Right atrium auricular region (tissue), 2 donors: ENCODE measurements around the gene DLEC1. TPM values are rescaled to one million over a fixed set of nuclear protein-coding genes. Genes with fewer than 3 reads are reported as not detected.

Experiments
- DNase-seq: peaks from one replicate; pipeline ENCODE4 v3.0.0-alpha.2; 2019; ENCODE audit warnings: low spot score
- H3K27ac ChIP-seq, 2 donors: fragments of 200-600 bp; sonication (generic); 1 replicate in 1 of 2; 2 replicates in 1 of 2; pipeline ENCODE4 v1.5.1; 2016 to 2019
- H3K27me3 ChIP-seq, 2 donors: fragments of 200-600 bp; sonication (generic); one replicate each; pipeline versions ENCODE4 v1.5.1 to v1.6.0; 2017 to 2019
- H3K36me3 ChIP-seq: fragments of 200-600 bp; sonication (generic); one replicate; pipeline ENCODE4 v1.5.1; 2016
- H3K4me1 ChIP-seq, 2 donors: fragments of 200-600 bp; sonication (generic); one replicate each; pipeline versions ENCODE4 v1.5.1 to v1.6.0; 2017 to 2019
- H3K4me3 ChIP-seq, 2 donors: fragments of 200-600 bp; sonication (generic); 1 replicate in 1 of 2; 2 replicates in 1 of 2; pipeline ENCODE4 v1.5.1; 2017 to 2019; ENCODE audit warnings: mild to moderate bottlenecking in 1 of 2, moderate library complexity in 1 of 2
- H3K9me3 ChIP-seq, 2 donors: fragments of 200-600 bp; sonication (generic); one replicate each; pipeline ENCODE4 v1.5.1; 2019
- total RNA-seq, 2 donors: library from RNA; depleted of rRNA; stranded (reverse); fragments of >200 nt; gene quantifications; one replicate each; pipeline ENCODE4 v1.1.0, GENCODE V29; 2016
- TF ChIP-seq, protein P1 (sequence below), 2 donors: fragments of 200-600 bp; sonication (generic); IDR thresholded peaks; one replicate each; pipeline ENCODE4 v1.5.1; 2019; ENCODE audit warnings: antibody characterized with exemption in 2 of 2

The DLEC1 gene
- total RNA-seq, 2 donors from 2014 or later = 0.22 to 0.35 TPM

GRCh38 chr3:38021196-38021595 is 17.8 kb upstream of the DLEC1 start:
- TF ChIP-seq, protein P1, sequence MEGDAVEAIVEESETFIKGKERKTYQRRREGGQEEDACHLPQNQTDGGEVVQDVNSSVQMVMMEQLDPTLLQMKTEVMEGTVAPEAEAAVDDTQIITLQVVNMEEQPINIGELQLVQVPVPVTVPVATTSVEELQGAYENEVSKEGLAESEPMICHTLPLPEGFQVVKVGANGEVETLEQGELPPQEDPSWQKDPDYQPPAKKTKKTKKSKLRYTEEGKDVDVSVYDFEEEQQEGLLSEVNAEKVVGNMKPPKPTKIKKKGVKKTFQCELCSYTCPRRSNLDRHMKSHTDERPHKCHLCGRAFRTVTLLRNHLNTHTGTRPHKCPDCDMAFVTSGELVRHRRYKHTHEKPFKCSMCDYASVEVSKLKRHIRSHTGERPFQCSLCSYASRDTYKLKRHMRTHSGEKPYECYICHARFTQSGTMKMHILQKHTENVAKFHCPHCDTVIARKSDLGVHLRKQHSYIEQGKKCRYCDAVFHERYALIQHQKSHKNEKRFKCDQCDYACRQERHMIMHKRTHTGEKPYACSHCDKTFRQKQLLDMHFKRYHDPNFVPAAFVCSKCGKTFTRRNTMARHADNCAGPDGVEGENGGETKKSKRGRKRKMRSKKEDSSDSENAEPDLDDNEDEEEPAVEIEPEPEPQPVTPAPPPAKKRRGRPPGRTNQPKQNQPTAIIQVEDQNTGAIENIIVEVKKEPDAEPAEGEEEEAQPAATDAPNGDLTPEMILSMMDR (IDR thresholded peaks at IDR 0.05) = no peak
- Histone ChIP-seq H3K9me3 (no peaks in the 10 kb centered on the region), H3K4me1 (peaks cover 0 to 26% of the 10 kb centered on the region in 2 donors), H3K4me3 (no peak overlapping the region), H3K27ac (no peak overlapping the region), H3K27me3 (no peaks in the 10 kb centered on the region), H3K36me3 (peaks cover 28% of the 10 kb centered on the region)
- DNase-seq = no peak

GRCh38 chr3:38022301-38022700 is 16.7 kb upstream of the DLEC1 start:
- DNase-seq = no peak
- H3K27ac ChIP-seq = no peak overlapping the region
- H3K4me3 ChIP-seq = no peak overlapping the region
- peaks cover 16% of the 10 kb centered on the region for H3K36me3 ChIP-seq
- H3K9me3 ChIP-seq = no peaks in the 10 kb centered on the region
- peaks cover 0 to 26% of the 10 kb centered on the region in 2 donors for H3K4me1 ChIP-seq
- TF ChIP-seq, protein P1 (IDR thresholded peaks at IDR 0.05) = no peak
- no peaks in the 10 kb centered on the region for H3K27me3 ChIP-seq

GRCh38 chr3:38022896-38023709 is 15.9 kb upstream of the DLEC1 start:
- H3K4me3 ChIP-seq = no peak overlapping the region
- H3K27me3 ChIP-seq = no peaks in the 10 kb centered on the region
- H3K4me1 ChIP-seq = peaks cover 0 to 26% of the 10 kb centered on the region in 2 donors
- no peak for DNase-seq
- no peaks in the 10 kb centered on the region for H3K9me3 ChIP-seq
- peak overlapping the region; percentile 92 to 95 for H3K27ac ChIP-seq
- TF ChIP-seq, protein P1 (IDR thresholded peaks at IDR 0.05) = no peak
- H3K36me3 ChIP-seq = peaks cover 13% of the 10 kb centered on the region

DNA sequence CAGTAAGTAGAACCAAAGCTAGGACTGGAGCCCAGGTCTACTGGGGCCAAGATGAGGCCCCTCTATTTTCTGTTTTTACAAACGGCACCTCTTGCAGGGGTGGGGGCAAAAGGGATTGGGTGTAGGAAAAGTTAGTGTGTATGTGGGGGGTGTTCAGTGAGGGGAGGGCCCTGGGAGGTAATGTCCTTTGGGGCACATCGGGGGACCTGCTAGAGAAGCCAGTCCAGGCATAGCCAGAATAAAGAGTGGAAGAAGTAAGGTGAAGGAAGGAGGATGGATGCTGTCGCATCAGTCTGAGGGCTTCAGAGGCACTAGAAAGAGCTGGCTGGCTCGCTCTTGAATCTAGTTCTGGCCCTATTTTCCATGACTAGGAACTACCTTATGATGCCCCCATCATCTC is 12.2 kb upstream of the DLEC1 start:
- H3K4me1 ChIP-seq = peaks cover 0 to 53% of the 10 kb centered on the region in 2 donors
- TF ChIP-seq, protein P1 (IDR thresholded peaks at IDR 0.05) = no peak
- H3K27me3 ChIP-seq = no peaks in the 10 kb centered on the region
- H3K4me3 ChIP-seq = no peak overlapping the region
- no peak for DNase-seq
- no peak overlapping the region for H3K27ac ChIP-seq
- H3K36me3 ChIP-seq = no peaks in the 10 kb centered on the region
- H3K9me3 ChIP-seq = no peaks in the 10 kb centered on the region

GRCh38 chr3:38027466-38028465 is 11.2 kb upstream of the DLEC1 start:
- Histone ChIP-seq H3K4me3 (no peak overlapping the region), H3K4me1 (peaks cover 0 to 51% of the 10 kb centered on the region in 2 donors), H3K27ac (peak overlapping the region; percentile 85 to 90), H3K9me3 (no peaks in the 10 kb centered on the region), H3K36me3 (no peaks in the 10 kb centered on the region), H3K27me3 (no peaks in the 10 kb centered on the region)
- no peak for DNase-seq
- TF ChIP-seq, protein P1 (IDR thresholded peaks at IDR 0.05) = no peak
